Hepatocyte (in vitro differentiated cells): ENCODE data around the gene PRPS1L1.

Experiments
- CTCF ChIP-seq: fragments of 200-600 bp; sonication (generic); IDR thresholded peaks from 2 replicates; pipeline ENCODE4 v1.5.1; 2016; ENCODE audit warnings: antibody characterized with exemption, mild to moderate bottlenecking; ENCODE audit not compliant: poor library complexity
- EZH2 ChIP-seq: fragments of 200-600 bp; sonication (generic); IDR thresholded peaks from 2 replicates; pipeline ENCODE4 v1.6.1; 2016; ENCODE audit warnings: antibody characterized with exemption, mild to moderate bottlenecking, borderline replicate concordance

GRCh38 chr7:18049262-18049661, 21.6 kb upstream of the PRPS1L1 start:
- no peak for TF ChIP-seq CTCF
- TF ChIP-seq EZH2 = no peak
